HUES64 (cell line): ENCODE measurements around the gene CLPX.

Experiments used
- H3K27ac ChIP-seq: 2 replicates; pipeline ENCODE4 v1.7.0; 2013; ENCODE audit warnings: low read depth, low read length, inconsistent platforms
- H3K27me3 ChIP-seq: 2 replicates; pipeline ENCODE4 v1.6.1; 2013; ENCODE audit warnings: mild to moderate bottlenecking, low read length; ENCODE audit not compliant: insufficient read depth
- H3K36me3 ChIP-seq: 2 replicates; pipeline ENCODE4 v1.6.1; 2013; ENCODE audit warnings: mild to moderate bottlenecking, low read length; ENCODE audit not compliant: insufficient read depth
- H3K4me1 ChIP-seq: 2 replicates; pipeline ENCODE4 v1.6.1; 2013; ENCODE audit warnings: mild to moderate bottlenecking, low read length, moderate library complexity; ENCODE audit not compliant: insufficient read depth
- H3K4me3 ChIP-seq: 2 replicates; pipeline ENCODE4 v1.5.1; 2013; ENCODE audit warnings: mild to moderate bottlenecking, low read length, moderate library complexity
- H3K9ac ChIP-seq: 2 replicates; pipeline ENCODE4 v1.6.1; 2013; ENCODE audit warnings: mild to moderate bottlenecking, low read depth, low read length
- H3K9me3 ChIP-seq: 2 replicates; pipeline ENCODE4 v1.6.1; 2013; ENCODE audit warnings: low read depth, low read length; ENCODE audit not compliant: insufficient read depth
- WGBS: fragments of 150-250, 120-280 bp; methylation state at CpG from one replicate; pipeline ENCODE4 v1.1.7; 2013; ENCODE audit warnings: missing lambda C conversion rate; 5-methylcytosine and 5-hydroxymethylcytosine counted together

The CLPX gene

GRCh38 chr15:65132878-65133547, 52.1 kb downstream of the CLPX start:
- Histone ChIP-seq H3K4me3 (peak overlapping the region; percentile 75), H3K36me3 (peaks cover 18% of the 10 kb centered on the region), H3K9ac (peak overlapping the region; percentile 75), H3K4me1 (no peaks in the 10 kb centered on the region), H3K27ac (peak overlapping the region; percentile 33; the same call in 1 of the 2 replicates), H3K27me3 (no peaks in the 10 kb centered on the region), H3K9me3 (peaks cover 21% of the 10 kb centered on the region)
- under 1% methylated on average over 93 of the region's 93 CpGs for WGBS

GRCh38 chr15:65130941-65131340, 54.2 kb downstream of the CLPX start:
- 80% methylated on average over 5 of the region's 5 CpGs for WGBS
- no peaks in the 10 kb centered on the region for H3K27me3 ChIP-seq
- H3K4me3 ChIP-seq, result no peak overlapping the region

GRCh38 chr15:65115542-65115941, 69.6 kb downstream of the CLPX start:
- 92% methylated on average over 5 of the region's 5 CpGs for WGBS
- Histone ChIP-seq H3K9me3 (no peaks in the 10 kb centered on the region), H3K4me3 (no peak overlapping the region), H3K27ac (no peak overlapping the region), H3K4me1 (no peaks in the 10 kb centered on the region), H3K27me3 (no peaks in the 10 kb centered on the region), H3K9ac (no peak overlapping the region), H3K36me3 (peaks cover 58% of the 10 kb centered on the region)

More at GRCh38 chr15:65130941-65131340, 54.2 kb downstream of the CLPX start:
- H3K4me1 ChIP-seq, result no peaks in the 10 kb centered on the region
- peaks cover 3% of the 10 kb centered on the region; the same call in 1 of the 2 replicates for H3K9me3 ChIP-seq
- no peak overlapping the region for H3K9ac ChIP-seq
- H3K27ac ChIP-seq, result no peak overlapping the region
- H3K36me3 ChIP-seq, result peaks cover 35% of the 10 kb centered on the region

- no peak within 1 kb of the TSS for H3K9ac ChIP-seq
Observed at GRCh38 chr15:65115086-65115485, 70.1 kb downstream of the CLPX start, which contains the start of gene UBAP1L. Gene UBAP1L, minus strand, starts transcription at chr15:65115200. Its CDS starts 8,985 bp downstream, at chr15:65106215.

GRCh38 chr15:65110676-65111292, 74.4 kb downstream of the CLPX start:
- Histone ChIP-seq H3K27me3 (no peaks in the 10 kb centered on the region), H3K36me3 (peaks cover 22% of the 10 kb centered on the region), H3K9ac (no peak overlapping the region), H3K4me3 (no peak overlapping the region), H3K4me1 (no peaks in the 10 kb centered on the region), H3K27ac (no peak overlapping the region), H3K9me3 (no peaks in the 10 kb centered on the region)
- 87% methylated on average over 3 of the region's 3 CpGs for WGBS

More at GRCh38 chr15:65115086-65115485, 70.1 kb downstream of the CLPX start, which contains the start of gene UBAP1L:
- Histone ChIP-seq H3K36me3 (peaks cover 58% of the 10 kb centered on the region), H3K27me3 (no peaks in the 10 kb centered on the region), H3K4me3 (no peak within 1 kb of the TSS), H3K9me3 (no peaks in the 10 kb centered on the region), H3K4me1 (no peaks in the 10 kb centered on the region), H3K27ac (no peak within 1 kb of the TSS)
- 83% methylated on average over 2 of the region's 2 CpGs for WGBS

GRCh38 chr15:65106011-65106590, 79.0 kb downstream of the CLPX start:
- H3K4me1 ChIP-seq, result 0 out of 2 replicates have a peak, but pooled peaks cover 5% of the 10 kb centered on the region
- peaks cover 14% of the 10 kb centered on the region for H3K27me3 ChIP-seq
- H3K4me3 ChIP-seq, result no peak overlapping the region
- WGBS, result 88% methylated on average over 6 of the region's 6 CpGs
- no peak overlapping the region for H3K9ac ChIP-seq
- peaks cover 3% of the 10 kb centered on the region; the same call in 1 of the 2 replicates for H3K36me3 ChIP-seq
- no peaks in the 10 kb centered on the region for H3K9me3 ChIP-seq
- no peak overlapping the region for H3K27ac ChIP-seq

- 0 out of 2 replicates have a peak, but pooled peaks cover 5% of the 10 kb centered on the region for H3K4me1 ChIP-seq
- no peak overlapping the region for H3K4me3 ChIP-seq
- no peak overlapping the region for H3K27ac ChIP-seq
- 86% methylated on average over 5 of the region's 5 CpGs for WGBS
- H3K36me3 ChIP-seq, result peaks cover 3% of the 10 kb centered on the region; the same call in 1 of the 2 replicates
- peaks cover 14% of the 10 kb centered on the region for H3K27me3 ChIP-seq
- no peaks in the 10 kb centered on the region for H3K9me3 ChIP-seq
- H3K9ac ChIP-seq, result no peak overlapping the region
Observed at GRCh38 chr15:65105038-65105437, 80.1 kb downstream of the CLPX start.

- no peak overlapping the region for H3K27ac ChIP-seq
- peaks cover 14% of the 10 kb centered on the region for H3K27me3 ChIP-seq
- no peak overlapping the region for H3K9ac ChIP-seq
- WGBS, result 94% methylated on average over 3 of the region's 3 CpGs
- no peaks in the 10 kb centered on the region for H3K9me3 ChIP-seq
- 0 out of 2 replicates have a peak, but pooled peaks cover 5% of the 10 kb centered on the region for H3K4me1 ChIP-seq
- peaks cover 3% of the 10 kb centered on the region; the same call in 1 of the 2 replicates for H3K36me3 ChIP-seq
- peak overlapping the region; percentile 50; the same call in 1 of the 2 replicates for H3K4me3 ChIP-seq
Observed at GRCh38 chr15:65102912-65103311, 82.2 kb downstream of the CLPX start.

- Histone ChIP-seq H3K9me3 (no peaks in the 10 kb centered on the region), H3K36me3 (peaks cover 3% of the 10 kb centered on the region; the same call in 1 of the 2 replicates), H3K27me3 (peaks cover 14% of the 10 kb centered on the region), H3K4me1 (0 out of 2 replicates have a peak, but pooled peaks cover 5% of the 10 kb centered on the region), H3K27ac (no peak overlapping the region), H3K4me3 (peak overlapping the region; percentile 50), H3K9ac (peak overlapping the region; percentile 41; the same call in 1 of the 2 replicates)
- WGBS, result 69% methylated on average over 75 of the region's 75 CpGs
Observed at GRCh38 chr15:65101891-65102708, 83.0 kb downstream of the CLPX start.

GRCh38 chr15:65101411-65101890, 83.7 kb downstream of the CLPX start:
- H3K9me3 ChIP-seq, result no peaks in the 10 kb centered on the region
- H3K4me1 ChIP-seq, result 0 out of 2 replicates have a peak, but pooled peaks cover 5% of the 10 kb centered on the region
- H3K4me3 ChIP-seq, result peak overlapping the region; percentile 50
- no peak overlapping the region for H3K27ac ChIP-seq
- peaks cover 3% of the 10 kb centered on the region; the same call in 1 of the 2 replicates for H3K36me3 ChIP-seq
- 38% methylated on average over 9 of the region's 9 CpGs for WGBS
- H3K9ac ChIP-seq, result peak overlapping the region; percentile 11; the same call in 1 of the 2 replicates
- peaks cover 14% of the 10 kb centered on the region for H3K27me3 ChIP-seq
